ENCODE measurements around the gene R3HDM1. TPM values are rescaled to one million over a fixed set of nuclear protein-coding genes. Genes with fewer than 3 reads are reported as not detected.

Gene R3HDM1
- total RNA-seq, 1 experiment from 2014 or later, result 62.6 TPM

- in situ Hi-C loops (cut with HindIII; ENCODE audit: low pct_unique_long_range_greater_than_20kb, low sequenced_read_pairs) (no loop called here), intact Hi-C loops (cut with micrococcal nuclease; ENCODE audit: unreplicated experiment) (no loop called here)
- Histone ChIP-seq H3K9me3 (ENCODE audit: control insufficient read depth, insufficient read depth, low read depth, low read length) (no peaks in the 10 kb centered on the region), H3K4me1 (ENCODE audit: control insufficient read depth, insufficient read depth, low read length) (no peaks in the 10 kb centered on the region), H3K27me3 (ENCODE audit: control insufficient read depth, insufficient read depth, low read length) (no peaks in the 10 kb centered on the region), H3K4me3 (ENCODE audit: low read depth in 2 of 2, low read length in 2 of 2) (no peak overlapping the region), H3K27ac (ENCODE audit: low read length) (no peak overlapping the region), H3K36me3 (ENCODE audit: control insufficient read depth, insufficient read depth, low read length) (no peaks in the 10 kb centered on the region)
- DNase-seq (ENCODE audit: low read depth, low spot score) (no peak), ATAC-seq (no peak)
- POLR2A ChIA-PET, result no interaction called here
- BruUV-seq (replicated peaks), result no TSS peak
- no peak for TF ChIP-seq CTCF (IDR thresholded peaks at IDR 0.05)
- no peak for TF ChIP-seq SIN3A (IDR thresholded peaks at IDR 0.05; ENCODE audit: borderline replicate concordance, insufficient read depth, low read depth, low read length)
- TF ChIP-seq TCF7L2 (IDR thresholded peaks at IDR 0.05; ENCODE audit: low read depth, low read length), result no peak
- TF ChIP-seq POLR2AphosphoS5 (IDR thresholded peaks at IDR 0.05; ENCODE audit: low read depth, low read length), result no peak
- TF ChIP-seq REST (IDR thresholded peaks at IDR 0.05; ENCODE audit: insufficient read depth in 1 of 2, low read depth in 2 of 2, low read length in 1 of 2), result no peak
- CTCF ChIA-PET, result no interaction called here
Measured at GRCh38 chr2:135551356-135551755, 20.1 kb downstream of the R3HDM1 start.

DNA sequence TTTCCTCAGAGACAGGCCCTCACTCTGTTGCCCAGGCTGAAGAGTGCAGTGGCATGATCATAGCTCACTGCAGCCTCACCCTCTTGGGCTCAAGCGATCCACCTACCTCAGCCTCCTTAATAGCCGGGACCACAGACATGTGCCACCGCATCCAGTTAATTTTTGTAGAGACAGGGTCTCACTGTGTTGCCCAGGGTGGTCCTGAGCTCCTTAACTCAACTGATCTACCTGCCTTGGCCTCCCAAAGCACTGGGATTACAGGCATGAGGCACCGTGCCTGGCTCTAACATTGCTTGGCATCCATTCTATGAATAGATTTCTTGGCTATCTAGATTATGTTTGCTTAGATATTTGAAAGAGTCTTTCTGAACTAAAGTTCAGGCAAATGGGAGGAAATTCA is 21.6 kb downstream of the R3HDM1 start:
- intact Hi-C loops (cut with micrococcal nuclease; ENCODE audit: unreplicated experiment) (no loop called here), in situ Hi-C loops (cut with HindIII; ENCODE audit: low pct_unique_long_range_greater_than_20kb, low sequenced_read_pairs) (no loop called here)
- POLR2A ChIA-PET, result no interaction called here
- Histone ChIP-seq H3K36me3 (ENCODE audit: control insufficient read depth, insufficient read depth, low read length) (no peaks in the 10 kb centered on the region), H3K4me3 (ENCODE audit: low read depth in 2 of 2, low read length in 2 of 2) (no peak overlapping the region), H3K9me3 (ENCODE audit: control insufficient read depth, insufficient read depth, low read depth, low read length) (no peaks in the 10 kb centered on the region), H3K27ac (ENCODE audit: low read length) (no peak overlapping the region), H3K27me3 (ENCODE audit: control insufficient read depth, insufficient read depth, low read length) (no peaks in the 10 kb centered on the region), H3K4me1 (ENCODE audit: control insufficient read depth, insufficient read depth, low read length) (no peaks in the 10 kb centered on the region)
- DNase-seq (ENCODE audit: low read depth, low spot score) (no peak), ATAC-seq (no peak)
- no TSS peak for BruUV-seq (replicated peaks)
- CTCF ChIA-PET, result no interaction called here
- no peak for TF ChIP-seq POLR2AphosphoS5 (IDR thresholded peaks at IDR 0.05; ENCODE audit: low read depth, low read length)
- no peak for TF ChIP-seq SIN3A (IDR thresholded peaks at IDR 0.05; ENCODE audit: borderline replicate concordance, insufficient read depth, low read depth, low read length)
- TF ChIP-seq REST (IDR thresholded peaks at IDR 0.05; ENCODE audit: insufficient read depth in 1 of 2, low read depth in 2 of 2, low read length in 1 of 2), result no peak
- TF ChIP-seq TCF7L2 (IDR thresholded peaks at IDR 0.05; ENCODE audit: low read depth, low read length), result no peak
- no peak for TF ChIP-seq CTCF (IDR thresholded peaks at IDR 0.05)

Data from Panc1 (cell line).